Neural cell (in vitro differentiated cells): ENCODE results near the gene TXLNA. TPM values are rescaled to one million over a fixed set of nuclear protein-coding genes. Genes with fewer than 3 reads are reported as not detected.

Source experiments
- H2AFZ ChIP-seq: fragments of 200-600, 300-800 bp; sonication (generic), shearing (Covaris generic); 2 replicates; pipeline ENCODE4 v1.6.0; 2014; ENCODE audit warnings: low read depth, mild to moderate bottlenecking, antibody characterized with exemption, low read length, moderate library complexity
- H3F3A ChIP-seq: fragments of 200-600 bp; shearing (Covaris generic); 2 replicates; pipeline ENCODE4 v1.6.1; 2016; ENCODE audit warnings: mild to moderate bottlenecking, moderate library complexity, mixed read lengths, antibody characterized with exemption, low read length; ENCODE audit not compliant: insufficient read depth, poor library complexity, severe bottlenecking
- H3K27ac ChIP-seq: fragments of 200-600, 300-800 bp; sonication (generic), shearing (Covaris generic); 2 replicates; pipeline ENCODE4 v1.5.1; 2014; ENCODE audit warnings: mild to moderate bottlenecking, low read length, moderate library complexity
- H3K27me3 ChIP-seq: fragments of 300-800, 200-600 bp; sonication (generic), shearing (Covaris generic); 2 replicates; pipeline ENCODE4 v1.6.0; 2014; ENCODE audit warnings: mild to moderate bottlenecking, low read depth, low read length, moderate library complexity; ENCODE audit not compliant: insufficient read depth
- H3K36me3 ChIP-seq: fragments of 300-800, 200-600 bp; sonication (generic), shearing (Covaris generic); 2 replicates; pipeline ENCODE4 v1.5.1; 2014; ENCODE audit warnings: mild to moderate bottlenecking, antibody characterized with exemption, low read length, moderate library complexity; ENCODE audit not compliant: insufficient read depth
- H3K4me2 ChIP-seq: fragments of 300-800, 200-600 bp; sonication (generic), shearing (Covaris generic); 2 replicates; pipeline ENCODE4 v1.6.0; 2014; ENCODE audit warnings: mild to moderate bottlenecking, low read length
- H3K4me3 ChIP-seq: fragments of 300-800, 200-600 bp; sonication (generic), shearing (Covaris generic); 2 replicates; pipeline ENCODE4 v1.5.1; 2014; ENCODE audit warnings: mild to moderate bottlenecking, low read length, moderate library complexity
- H3K79me2 ChIP-seq: fragments of 200-600 bp; shearing (Covaris generic); replicated peaks from 2 replicates; pipeline ENCODE4 v1.6.0; 2014; ENCODE audit warnings: mild to moderate bottlenecking, low read length, moderate library complexity; ENCODE audit not compliant: insufficient read depth
- H3K9ac ChIP-seq: fragments of 300-800, 200-600 bp; sonication (generic), shearing (Covaris generic); 2 replicates; pipeline ENCODE4 v1.6.1; 2016; ENCODE audit warnings: mild to moderate bottlenecking, low read length, mixed read lengths
- H3K9me2 ChIP-seq: fragments of 200-600 bp; shearing (Covaris generic); 2 replicates; pipeline ENCODE4 v1.6.1; 2016; ENCODE audit warnings: mild to moderate bottlenecking, low read length, mixed read lengths; ENCODE audit not compliant: insufficient read depth
- H3K9me3 ChIP-seq: fragments of 200-600, 300-800 bp; sonication (generic), shearing (Covaris generic); 2 replicates; pipeline ENCODE4 v1.6.1; 2016; ENCODE audit warnings: mild to moderate bottlenecking, mixed run types, low read length, moderate library complexity, mixed read lengths
- H4K20me1 ChIP-seq: fragments of 200-600 bp; shearing (Covaris generic); 2 replicates; pipeline ENCODE4 v1.6.1; 2016; ENCODE audit warnings: mild to moderate bottlenecking, mixed run types; ENCODE audit not compliant: insufficient read depth
- CTCF ChIP-seq: fragments of 450-650 bp; IDR thresholded peaks from 2 replicates; pipeline ENCODE4 v1.5.1; 2014; ENCODE audit warnings: antibody characterized with exemption, mild to moderate bottlenecking, moderate library complexity; ENCODE audit not compliant: poor library complexity, severe bottlenecking
- EP300 ChIP-seq: fragments of 450-650 bp; conservative IDR thresholded peaks from 2 replicates; pipeline ENCODE4 v1.6.1; 2014; ENCODE audit warnings: antibody characterized with exemption, mild to moderate bottlenecking, moderate library complexity; ENCODE audit not compliant: poor library complexity, severe bottlenecking
- EZH2 ChIP-seq: fragments of 200-600, 300-800 bp; shearing (Covaris generic), sonication (generic); IDR thresholded peaks from 2 replicates; pipeline ENCODE4 v1.6.1; 2014; ENCODE audit warnings: antibody characterized with exemption, low read length, borderline replicate concordance, mild to moderate bottlenecking; ENCODE audit not compliant: insufficient read depth, poor library complexity, severe bottlenecking
- MXI1 ChIP-seq: fragments of 450-650 bp; conservative IDR thresholded peaks from 2 replicates; pipeline ENCODE4 v1.6.1; 2014; ENCODE audit warnings: antibody characterized with exemption, mild to moderate bottlenecking; ENCODE audit not compliant: poor library complexity, severe bottlenecking
- POLR2AphosphoS5 ChIP-seq: IDR thresholded peaks from 2 replicates; pipeline ENCODE4 v1.6.1; 2012
- RAD21 ChIP-seq: fragments of 450-650 bp; conservative IDR thresholded peaks from 2 replicates; pipeline ENCODE4 v1.6.1; 2014; ENCODE audit warnings: antibody characterized with exemption, mild to moderate bottlenecking, moderate library complexity
- REST ChIP-seq: IDR thresholded peaks from 2 replicates; pipeline ENCODE4 v1.6.1; 2012; ENCODE audit warnings: borderline replicate concordance
- SMC3 ChIP-seq: fragments of 450-650 bp; conservative IDR thresholded peaks from 2 replicates; pipeline ENCODE4 v1.6.1; 2014; ENCODE audit warnings: antibody characterized with exemption, mild to moderate bottlenecking, moderate library complexity; ENCODE audit not compliant: poor library complexity
- TAF1 ChIP-seq: IDR thresholded peaks from 2 replicates; pipeline ENCODE4 v1.6.1; 2012; ENCODE audit warnings: low read depth
- polyA plus RNA-seq: library from polyadenylated mRNA; depleted of rRNA; stranded (reverse); fragments of >200 nt; gene quantifications from 2 replicates; pipeline ENCODE4 v1.2.3, GENCODE V29; 2014

The TXLNA gene
- polyA plus RNA-seq, 1 donor from 2014 or later, result 34.5 TPM

GRCh38 chr1:32240140-32240951 is 60.9 kb downstream of the TXLNA start:
- H4K20me1 ChIP-seq, result no peaks in the 10 kb centered on the region
- no peaks in the 10 kb centered on the region for H3K36me3 ChIP-seq
- H2AFZ ChIP-seq, result no peak overlapping the region
- no peaks in the 10 kb centered on the region for H3K79me2 ChIP-seq
- TF ChIP-seq CTCF (peak; percentile 43), REST (no peak), EP300 (no peak)
- H3K9me3 ChIP-seq, result no peaks in the 10 kb centered on the region
- no peaks in the 10 kb centered on the region for H3K9me2 ChIP-seq
- no peaks in the 10 kb centered on the region for H3F3A ChIP-seq
- no peak overlapping the region for H3K4me2 ChIP-seq
- H3K27me3 ChIP-seq, result peaks cover 24% of the 10 kb centered on the region
- H3K4me3 ChIP-seq, result peak overlapping the region; percentile 60
- no peak overlapping the region for H3K27ac ChIP-seq
- peak overlapping the region; percentile 14 for H3K9ac ChIP-seq

- H2AFZ ChIP-seq, result no peak overlapping the region
- TF ChIP-seq SMC3 (no peak), RAD21 (no peak), EZH2 (no peak), EP300 (no peak), REST (no peak), TAF1 (no peak), CTCF (no peak), MXI1 (no peak), POLR2AphosphoS5 (no peak)
- H3K9me3 ChIP-seq, result no peaks in the 10 kb centered on the region
- peak overlapping the region; percentile 60 for H3K4me3 ChIP-seq
- H3K9me2 ChIP-seq, result no peaks in the 10 kb centered on the region
- no peaks in the 10 kb centered on the region for H4K20me1 ChIP-seq
- H3K27me3 ChIP-seq, result peaks cover 24% of the 10 kb centered on the region
- no peak overlapping the region for H3K27ac ChIP-seq
- no peaks in the 10 kb centered on the region for H3K79me2 ChIP-seq
- H3F3A ChIP-seq, result no peaks in the 10 kb centered on the region
- H3K4me2 ChIP-seq, result no peak overlapping the region
- H3K36me3 ChIP-seq, result no peaks in the 10 kb centered on the region
- H3K9ac ChIP-seq, result peak overlapping the region; percentile 14
These were observed 61.7 kb downstream of the TXLNA start for GRCh38 chr1:32241001-32241763.
